ENCODE results near the gene HDAC9. TPM values are rescaled to one million over a fixed set of nuclear protein-coding genes. Genes with fewer than 3 reads are reported as not detected.
"Not testable (repeated sequence)": the region's sequence is repeated elsewhere in the genome, so short reads cannot be mapped to it uniquely, and the experiment has no call there.

The HDAC9 gene
- polyA plus RNA-seq, 1 experiment: 2.1 TPM

DNA sequence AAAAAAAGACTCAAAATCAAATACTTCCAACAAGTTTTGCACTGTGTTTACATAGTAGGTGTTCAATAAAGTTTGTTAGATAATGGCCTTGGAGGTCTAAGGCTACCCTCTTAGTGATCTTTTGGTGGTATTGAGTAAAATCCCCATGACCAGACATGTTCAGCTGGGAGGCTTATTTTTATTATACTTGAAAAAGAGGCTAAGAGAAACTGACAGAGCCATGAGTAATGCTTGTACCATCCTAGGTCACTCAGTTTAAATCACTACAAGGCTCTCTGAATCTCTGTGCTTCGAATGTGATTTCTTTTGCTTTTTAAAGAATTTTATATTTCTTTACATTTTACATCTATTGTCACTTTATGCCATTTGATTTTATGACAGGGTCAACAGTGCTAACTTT, 531.3 kb downstream of the HDAC9 start:
- no peak for DNase-seq (ENCODE audit: low read depth, low spot score)
- TF ChIP-seq, protein P1, sequence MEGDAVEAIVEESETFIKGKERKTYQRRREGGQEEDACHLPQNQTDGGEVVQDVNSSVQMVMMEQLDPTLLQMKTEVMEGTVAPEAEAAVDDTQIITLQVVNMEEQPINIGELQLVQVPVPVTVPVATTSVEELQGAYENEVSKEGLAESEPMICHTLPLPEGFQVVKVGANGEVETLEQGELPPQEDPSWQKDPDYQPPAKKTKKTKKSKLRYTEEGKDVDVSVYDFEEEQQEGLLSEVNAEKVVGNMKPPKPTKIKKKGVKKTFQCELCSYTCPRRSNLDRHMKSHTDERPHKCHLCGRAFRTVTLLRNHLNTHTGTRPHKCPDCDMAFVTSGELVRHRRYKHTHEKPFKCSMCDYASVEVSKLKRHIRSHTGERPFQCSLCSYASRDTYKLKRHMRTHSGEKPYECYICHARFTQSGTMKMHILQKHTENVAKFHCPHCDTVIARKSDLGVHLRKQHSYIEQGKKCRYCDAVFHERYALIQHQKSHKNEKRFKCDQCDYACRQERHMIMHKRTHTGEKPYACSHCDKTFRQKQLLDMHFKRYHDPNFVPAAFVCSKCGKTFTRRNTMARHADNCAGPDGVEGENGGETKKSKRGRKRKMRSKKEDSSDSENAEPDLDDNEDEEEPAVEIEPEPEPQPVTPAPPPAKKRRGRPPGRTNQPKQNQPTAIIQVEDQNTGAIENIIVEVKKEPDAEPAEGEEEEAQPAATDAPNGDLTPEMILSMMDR (IDR thresholded peaks at IDR 0.05; ENCODE audit: low read depth, low read length): no peak
- CTCF ChIA-PET: interaction anchor here (0.7 kb wide), 1 partner anchor 19 kb away, joined by 4 read pairs; no protein-coding TSS in a partner anchor
- no peak overlapping the region for H3K4me3 ChIP-seq (ENCODE audit: low read depth, low read length)
- H3K27me3 ChIP-seq (ENCODE audit: control insufficient read depth, insufficient read depth, low read length): no peaks in the 10 kb centered on the region
- POLR2A ChIA-PET: no interaction called here
- H3K9me3 ChIP-seq (ENCODE audit: control insufficient read depth, insufficient read depth, low read length): no peaks in the 10 kb centered on the region
- H3K27ac ChIP-seq (ENCODE audit: low read depth, low read length): no peak overlapping the region

DNA sequence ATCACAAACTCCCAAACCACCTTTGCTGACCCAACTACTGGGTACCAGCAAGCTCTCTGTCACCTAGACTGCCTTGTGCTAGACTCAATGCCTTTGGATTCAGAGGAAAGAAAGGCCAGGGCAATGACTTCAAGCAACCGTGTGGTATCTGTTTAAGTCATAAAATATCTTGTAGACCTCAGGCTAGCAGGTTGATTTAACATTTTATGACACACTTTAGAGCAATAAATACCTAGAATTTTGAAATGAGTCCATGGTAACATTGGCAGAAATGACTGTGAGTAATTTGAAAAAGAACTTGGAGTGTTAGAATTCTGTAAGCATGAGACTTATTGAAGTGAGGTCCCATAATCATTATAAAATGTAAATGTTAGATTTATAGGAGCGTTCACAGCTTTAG, 534.7 kb downstream of the HDAC9 start:
- no peak for DNase-seq (ENCODE audit: low read depth, low spot score)
- Histone ChIP-seq H3K9me3 (ENCODE audit: control insufficient read depth, insufficient read depth, low read length) (no peaks in the 10 kb centered on the region), H3K4me3 (ENCODE audit: low read depth, low read length) (no peak overlapping the region), H3K27me3 (ENCODE audit: control insufficient read depth, insufficient read depth, low read length) (no peaks in the 10 kb centered on the region), H3K27ac (ENCODE audit: low read depth, low read length) (no peak overlapping the region)
- ChIA-PET POLR2A (no interaction called here), CTCF (interaction anchor here (1.5 kb wide), 1 partner anchor 440 kb away, joined by 6 read pairs; no protein-coding TSS in a partner anchor)
- TF ChIP-seq, protein P1 (IDR thresholded peaks at IDR 0.05; ENCODE audit: low read depth, low read length): no peak

DNA sequence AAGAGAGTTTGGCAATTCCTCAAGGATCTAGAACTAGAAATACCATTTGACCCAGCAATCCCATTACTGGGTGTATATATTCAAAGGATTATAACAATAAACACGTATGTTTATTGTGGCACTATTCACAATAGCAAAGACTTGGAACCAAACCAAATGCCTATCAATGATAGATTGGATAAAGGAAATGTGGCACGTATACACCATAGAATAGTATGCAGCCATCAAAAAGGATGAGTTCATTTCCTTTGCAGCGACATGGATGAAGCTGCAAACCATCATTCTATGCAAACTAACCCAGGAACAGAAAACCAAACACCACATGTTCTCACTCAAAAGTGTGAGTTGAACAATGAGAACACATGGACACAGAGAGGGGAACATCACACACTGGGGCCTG, 537.4 kb downstream of the HDAC9 start:
- DNase-seq (ENCODE audit: low read depth, low spot score); H3K9me3 ChIP-seq (ENCODE audit: control insufficient read depth, insufficient read depth, low read length); H3K27me3 ChIP-seq (ENCODE audit: control insufficient read depth, insufficient read depth, low read length); CTCF ChIA-PET; H3K27ac ChIP-seq (ENCODE audit: low read depth, low read length); H3K4me3 ChIP-seq (ENCODE audit: low read depth, low read length); POLR2A ChIA-PET: not testable (repeated sequence)

DNA sequence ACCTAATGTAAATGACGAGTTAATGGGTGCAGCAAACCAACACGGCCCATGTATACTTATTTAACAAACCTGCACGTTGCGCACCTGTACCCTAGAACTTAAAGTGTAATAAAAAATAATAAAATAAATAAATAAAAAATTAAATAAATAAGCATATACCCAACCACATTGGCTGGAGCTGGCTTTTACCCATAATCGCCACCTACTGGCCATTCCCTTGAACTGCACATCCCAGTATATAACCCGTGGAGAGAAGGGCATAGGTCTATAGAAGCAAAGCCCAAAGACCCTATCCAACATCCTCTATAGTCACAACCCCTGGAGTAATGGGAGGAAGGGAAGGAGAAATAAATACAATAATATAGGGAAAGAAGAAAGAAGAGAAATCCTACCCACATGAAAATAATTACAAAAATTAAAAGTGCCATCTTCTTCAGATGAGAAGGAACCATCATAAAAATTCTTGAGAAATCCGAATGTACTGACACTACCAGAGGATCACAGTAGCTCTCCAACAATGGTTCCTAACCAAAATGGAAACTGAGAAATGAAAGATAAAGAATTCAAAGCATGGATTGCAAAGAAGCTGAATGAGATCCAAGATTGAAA, 556.3 kb downstream of the HDAC9 start:
- no peak for DNase-seq (ENCODE audit: low read depth, low spot score)
- Histone ChIP-seq H3K27me3 (ENCODE audit: control insufficient read depth, insufficient read depth, low read length) (no peaks in the 10 kb centered on the region), H3K27ac (ENCODE audit: low read depth, low read length) (no peak overlapping the region), H3K9me3 (ENCODE audit: control insufficient read depth, insufficient read depth, low read length) (no peaks in the 10 kb centered on the region), H3K4me3 (ENCODE audit: low read depth, low read length) (no peak overlapping the region)
- TF ChIP-seq, protein P1 (IDR thresholded peaks at IDR 0.05; ENCODE audit: low read depth, low read length): peak; percentile 65
- CTCF ChIA-PET: interaction anchor here (0.6 to 2.1 kb wide), 14 partner anchors 9 to 461 kb away, joined by 3 to 13 read pairs (median 3); no protein-coding TSS in a partner anchor
- POLR2A ChIA-PET: interaction anchor here (0.6 kb wide), 1 partner anchor 48 kb away, joined by 5 read pairs; no protein-coding TSS in a partner anchor

Small RNA genes within 50 kb of the gene (small RNA-seq; reads per million reads assigned to genes)
- not detected for gene RN7SKP266 (ENCODE audit: insufficient read length, low read depth)

All from AG04450 (cell line).